SU-DHL-6 (cell line): ENCODE results near the gene SMIM5.

Experiments used
- H2AFZ ChIP-seq: fragments of 200-600 bp; sonication (generic); 2 replicates; pipeline ENCODE4 v1.6.1; 2014; ENCODE audit warnings: low read depth, mild to moderate bottlenecking, moderate library complexity, mixed read lengths, antibody characterized with exemption, low read length; ENCODE audit not compliant: severe bottlenecking
- H3F3A ChIP-seq: fragments of 200-600 bp; shearing (Covaris generic); 2 replicates; pipeline ENCODE4 v1.6.0; 2016; ENCODE audit warnings: antibody characterized with exemption, mild to moderate bottlenecking; ENCODE audit not compliant: insufficient read depth
- H3K27ac ChIP-seq: fragments of 200-600 bp; sonication (generic); 2 replicates; pipeline ENCODE4 v1.5.1; 2016; ENCODE audit warnings: low read depth, mild to moderate bottlenecking, low read length, moderate library complexity, mixed read lengths
- H3K27me3 ChIP-seq: fragments of 200-600 bp; sonication (generic), shearing (Covaris generic); 2 replicates; pipeline ENCODE4 v1.6.0; 2014; ENCODE audit warnings: mild to moderate bottlenecking, low read length
- H3K36me3 ChIP-seq: fragments of 200-600 bp; sonication (generic); 2 replicates; pipeline ENCODE4 v1.6.1; 2014; ENCODE audit warnings: mild to moderate bottlenecking, low read length, mixed read lengths
- H3K4me2 ChIP-seq: fragments of 300-600, 200-600 bp; shearing (Covaris generic), sonication (generic); 2 replicates; pipeline ENCODE4 v1.6.0; 2014; ENCODE audit warnings: low read length, low read depth, mild to moderate bottlenecking; ENCODE audit not compliant: poor library complexity, severe bottlenecking
- H3K4me3 ChIP-seq: fragments of 200-600 bp; sonication (generic); 2 replicates; pipeline ENCODE4 v1.5.1; 2014; ENCODE audit warnings: antibody characterized with exemption, low read length, mild to moderate bottlenecking, mixed read lengths; ENCODE audit not compliant: insufficient read depth, poor library complexity, severe bottlenecking
- H3K79me2 ChIP-seq: fragments of 200-600 bp; sonication (generic); 2 replicates; pipeline ENCODE4 v1.6.1; 2014; ENCODE audit warnings: mild to moderate bottlenecking, low read length, moderate library complexity; ENCODE audit not compliant: insufficient read depth
- H3K9ac ChIP-seq: fragments of 200-600 bp; sonication (generic); 2 replicates; pipeline ENCODE4 v1.7.0; 2014; ENCODE audit warnings: mild to moderate bottlenecking, low read length
- H3K9me2 ChIP-seq: fragments of 200-600 bp; sonication (generic); replicated peaks from 2 replicates; pipeline ENCODE4 v1.6.1; 2014; ENCODE audit warnings: low read length; ENCODE audit not compliant: insufficient read depth
- H3K9me3 ChIP-seq: fragments of 200-600 bp; sonication (generic); 2 replicates; pipeline ENCODE4 v1.6.1; 2014; ENCODE audit warnings: low read length, mixed read lengths; ENCODE audit not compliant: insufficient read depth
- H4K20me1 ChIP-seq: fragments of 200-600 bp; sonication (generic); 2 replicates; pipeline ENCODE4 v1.6.1; 2014; ENCODE audit warnings: low read depth, mild to moderate bottlenecking, antibody characterized with exemption, low read length, moderate library complexity, mixed read lengths
- CTCF ChIP-seq: fragments of 200-600 bp; sonication (generic); IDR thresholded peaks from one replicate; pipeline ENCODE4 v1.5.1; 2017; ENCODE audit warnings: antibody characterized with exemption, mild to moderate bottlenecking, low read length, moderate library complexity; ENCODE audit not compliant: insufficient read depth, poor library complexity, severe bottlenecking
- EZH2phosphoT487 ChIP-seq: fragments of 200-600 bp; sonication (generic), shearing (Covaris generic); conservative IDR thresholded peaks from 2 replicates; pipeline ENCODE4 v1.6.1; 2018; ENCODE audit warnings: mild to moderate bottlenecking, antibody characterized with exemption, low read length, moderate library complexity, mixed read lengths

The SMIM5 gene

GRCh38 chr17:75595284-75595919, 37.8 kb upstream of the SMIM5 start:
- no peaks in the 10 kb centered on the region for H4K20me1 ChIP-seq
- H3K9me2 ChIP-seq, result no peaks in the 10 kb centered on the region
- no peak overlapping the region for H3K9ac ChIP-seq
- H3K4me3 ChIP-seq, result no peak overlapping the region
- 0 out of 2 replicates have a peak, but pooled peaks cover 4% of the 10 kb centered on the region for H3F3A ChIP-seq
- no peaks in the 10 kb centered on the region for H3K9me3 ChIP-seq
- no peaks in the 10 kb centered on the region for H3K36me3 ChIP-seq
- no peaks in the 10 kb centered on the region for H3K79me2 ChIP-seq
- H3K4me2 ChIP-seq, result no peak overlapping the region
- TF ChIP-seq CTCF (no peak), EZH2phosphoT487 (no peak)
- no peaks in the 10 kb centered on the region for H3K27me3 ChIP-seq
- H3K27ac ChIP-seq, result no peak overlapping the region
- no peak overlapping the region for H2AFZ ChIP-seq

DNA sequence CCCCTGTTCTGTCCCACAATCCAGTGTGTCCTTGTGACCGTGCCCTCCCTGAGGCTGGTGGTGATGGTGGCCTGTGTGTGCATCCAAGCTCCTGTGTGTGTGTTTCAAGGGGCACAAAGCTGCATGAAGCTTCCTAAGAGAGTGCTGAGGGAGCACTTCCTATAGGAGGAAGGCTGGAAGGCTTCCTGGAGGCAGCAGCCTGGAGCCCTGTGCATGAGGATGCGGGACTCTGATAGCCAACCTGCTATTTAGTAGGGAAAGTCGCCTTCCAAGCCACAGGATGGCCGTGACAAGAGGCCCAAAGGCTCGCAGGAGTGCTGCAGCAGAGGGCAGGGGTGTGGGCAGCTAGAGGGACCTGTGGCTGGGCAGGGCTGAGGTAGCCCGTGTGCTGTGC, 37.3 kb upstream of the SMIM5 start:
- Histone ChIP-seq H3K27ac (no peak overlapping the region), H3K9me2 (no peaks in the 10 kb centered on the region), H3K4me2 (no peak overlapping the region), H3K36me3 (no peaks in the 10 kb centered on the region), H3K9ac (no peak overlapping the region), H3K9me3 (no peaks in the 10 kb centered on the region), H2AFZ (no peak overlapping the region), H3K79me2 (no peaks in the 10 kb centered on the region), H3K4me3 (no peak overlapping the region), H3F3A (no peaks in the 10 kb centered on the region), H3K27me3 (no peaks in the 10 kb centered on the region), H4K20me1 (no peaks in the 10 kb centered on the region)
- no peak for TF ChIP-seq EZH2phosphoT487
- no peak for TF ChIP-seq CTCF

DNA sequence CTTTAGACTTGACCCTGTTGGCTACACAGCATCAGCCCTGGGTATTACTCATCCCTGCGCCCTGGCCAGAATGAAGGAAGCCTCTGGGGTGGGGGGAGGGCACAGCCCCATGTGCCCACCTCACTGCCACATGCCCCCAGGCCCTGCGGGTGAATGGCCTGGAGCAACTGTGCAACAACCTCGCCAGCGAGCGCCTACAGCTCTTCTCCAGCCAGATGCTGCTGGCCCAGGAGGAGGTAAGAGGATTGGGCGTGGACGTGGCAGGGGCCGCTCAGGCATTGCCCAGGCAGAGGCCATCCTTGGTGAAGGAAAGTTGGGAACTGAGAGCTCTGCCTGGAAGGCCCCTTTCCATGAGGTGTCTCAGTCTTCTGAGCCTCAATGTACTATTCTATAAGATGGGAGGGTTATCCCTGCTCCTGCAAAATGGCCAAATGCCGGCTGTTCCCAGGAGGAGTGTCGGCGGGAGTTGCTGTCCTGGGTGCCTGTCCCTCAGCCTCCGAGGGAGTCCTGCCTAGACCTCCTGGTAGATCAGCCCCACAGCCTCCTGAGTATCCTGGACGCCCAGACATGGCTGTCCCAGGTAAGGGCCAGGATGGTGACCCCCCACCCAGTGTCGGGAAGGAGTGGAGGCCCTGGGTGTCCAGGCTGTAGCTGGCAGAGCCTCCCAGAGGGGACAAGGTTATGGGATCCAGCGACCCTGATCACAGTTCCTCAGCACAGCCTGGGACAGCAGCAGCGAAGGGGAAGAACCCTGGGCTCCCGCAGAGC, 36.7 kb upstream of the SMIM5 start:
- Histone ChIP-seq H3K9ac (no peak overlapping the region), H4K20me1 (no peaks in the 10 kb centered on the region), H3K9me3 (no peaks in the 10 kb centered on the region), H3K27me3 (no peaks in the 10 kb centered on the region), H3K4me3 (no peak overlapping the region), H3K4me2 (no peak overlapping the region), H3K27ac (no peak overlapping the region), H3F3A (no peaks in the 10 kb centered on the region), H2AFZ (no peak overlapping the region), H3K36me3 (no peaks in the 10 kb centered on the region), H3K79me2 (no peaks in the 10 kb centered on the region), H3K9me2 (no peaks in the 10 kb centered on the region)
- TF ChIP-seq CTCF (no peak), EZH2phosphoT487 (no peak)
